ENCODE results near the gene CDH19.

The CDH19 gene

DNA sequence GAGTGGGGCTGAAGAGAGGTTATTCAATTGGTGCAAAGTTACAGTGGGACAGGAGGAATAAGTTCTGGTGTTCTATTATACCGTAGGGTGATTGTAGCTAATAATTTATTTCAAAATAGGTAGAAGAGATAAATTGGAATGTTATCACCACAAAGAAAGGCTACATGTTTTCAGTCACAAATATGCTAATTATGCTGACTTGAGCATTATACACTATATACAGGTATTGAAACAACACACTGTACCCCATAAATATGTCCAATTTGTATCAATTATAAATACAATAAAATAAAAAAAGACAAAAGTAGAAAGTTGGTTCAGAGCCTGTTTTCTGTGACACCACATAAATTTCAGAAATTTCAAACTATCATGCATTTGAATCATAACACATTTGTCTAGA, 97.7 kb downstream of the CDH19 start:
- Histone ChIP-seq H3K4me3 (ENCODE audit: low read depth, low read length) (no peak overlapping the region), H3K27ac (ENCODE audit: extremely low read depth, low read depth, low read length) (no peak overlapping the region), H3K9me3 (ENCODE audit: control insufficient read depth, insufficient read depth, low read depth, low read length) (no peaks in the 10 kb centered on the region), H3K4me1 (ENCODE audit: control insufficient read depth, insufficient read depth, low read length) (no peaks in the 10 kb centered on the region), H3K36me3 (ENCODE audit: control insufficient read depth in 2 of 2, insufficient read depth in 1 of 2, low read length in 2 of 2) (no peaks in the 10 kb centered on the region)
- TF ChIP-seq, protein P1, sequence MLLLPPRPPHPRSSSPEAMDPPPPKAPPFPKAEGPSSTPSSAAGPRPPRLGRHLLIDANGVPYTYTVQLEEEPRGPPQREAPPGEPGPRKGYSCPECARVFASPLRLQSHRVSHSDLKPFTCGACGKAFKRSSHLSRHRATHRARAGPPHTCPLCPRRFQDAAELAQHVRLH (tag by site-specific recombination; IDR thresholded peaks at IDR 0.05) = no peak
- TF ChIP-seq ZNF114 (tag by site-specific recombination; IDR thresholded peaks at IDR 0.05) (no peak), ZNF292 (tag by site-specific recombination; IDR thresholded peaks at IDR 0.05; ENCODE audit: borderline replicate concordance, low read depth) (no peak)
- ChIA-PET CTCF (interaction anchor here (1.1 kb wide), 1 partner anchor 538 kb away, joined by 4 read pairs; no protein-coding TSS in a partner anchor), POLR2A (no interaction called here)

DNA sequence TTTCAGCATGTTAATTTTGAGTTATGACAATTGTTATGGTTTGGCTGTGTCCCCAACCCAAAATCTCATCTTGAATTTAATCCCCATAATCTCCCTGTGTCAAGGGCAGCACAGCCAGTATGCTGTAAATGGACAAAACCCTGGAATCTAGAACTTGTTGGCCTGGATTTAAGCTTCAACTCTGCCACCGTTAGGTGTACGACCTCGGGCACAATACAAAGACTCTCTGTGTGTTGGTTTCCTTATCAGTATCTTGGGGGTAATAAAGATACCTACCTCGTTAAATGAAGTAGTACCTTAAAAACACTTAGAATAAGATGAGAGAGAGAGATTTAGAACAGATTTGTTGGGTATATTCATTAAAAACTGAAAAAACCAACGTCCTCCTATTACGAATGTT, 106.5 kb downstream of the CDH19 start:
- TF ChIP-seq ZNF548 (tag by site-specific recombination; IDR thresholded peaks at IDR 0.05) (no peak), ZNF610 (tag by site-specific recombination; IDR thresholded peaks at IDR 0.05; ENCODE audit: borderline replicate concordance) (no peak), WT1 (tag by site-specific recombination; IDR thresholded peaks at IDR 0.05) (no peak), MYNN (tag by site-specific recombination; IDR thresholded peaks at IDR 0.05; ENCODE audit: borderline replicate concordance) (no peak), ZNF76 (tag by site-specific recombination; IDR thresholded peaks at IDR 0.05; ENCODE audit: borderline replicate concordance, low read depth) (no peak), ZNF433 (tag by site-specific recombination; IDR thresholded peaks at IDR 0.05; ENCODE audit: low read depth) (no peak)
- no peaks in the 10 kb centered on the region for H3K4me1 ChIP-seq (ENCODE audit: control insufficient read depth, insufficient read depth, low read length)
- no peaks in the 10 kb centered on the region for H3K9me3 ChIP-seq (ENCODE audit: control insufficient read depth, insufficient read depth, low read depth, low read length)
- CTCF ChIA-PET = interaction anchor here (0.6 kb wide), 2 partner anchors 427 to 639 kb away, joined by 3 read pairs; no protein-coding TSS in a partner anchor
- POLR2A ChIA-PET = no interaction called here
- no peak overlapping the region for H3K27ac ChIP-seq (ENCODE audit: extremely low read depth, low read depth, low read length)
- no peak overlapping the region for H3K4me3 ChIP-seq (ENCODE audit: low read depth, low read length)
- no peaks in the 10 kb centered on the region for H3K36me3 ChIP-seq (ENCODE audit: control insufficient read depth in 2 of 2, insufficient read depth in 1 of 2, low read length in 2 of 2)

DNA sequence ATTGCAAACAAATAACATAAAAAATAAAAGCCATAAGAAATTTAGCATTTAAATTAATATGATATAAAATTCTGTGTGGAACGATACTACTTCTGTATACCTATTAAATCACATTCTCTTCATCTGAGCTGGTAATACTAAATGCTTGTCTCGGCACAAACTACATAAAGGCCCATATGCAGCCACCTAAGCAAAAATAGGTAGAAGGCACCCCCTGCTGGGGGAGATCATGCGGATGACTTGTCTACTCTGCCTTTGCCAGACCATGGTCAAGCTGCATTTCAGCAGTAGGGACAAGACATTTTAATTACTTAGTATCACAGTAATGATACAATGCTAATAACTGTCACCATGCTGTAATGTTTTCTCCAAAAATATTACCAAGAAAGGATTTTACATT, 108.0 kb downstream of the CDH19 start:
- ChIA-PET CTCF (interaction anchor here (0.6 to 1.1 kb wide), 3 partner anchors 13 to 377 kb away, joined by 3 to 6 read pairs (median 3); no protein-coding TSS in a partner anchor), POLR2A (no interaction called here)
- TF ChIP-seq, protein P2, sequence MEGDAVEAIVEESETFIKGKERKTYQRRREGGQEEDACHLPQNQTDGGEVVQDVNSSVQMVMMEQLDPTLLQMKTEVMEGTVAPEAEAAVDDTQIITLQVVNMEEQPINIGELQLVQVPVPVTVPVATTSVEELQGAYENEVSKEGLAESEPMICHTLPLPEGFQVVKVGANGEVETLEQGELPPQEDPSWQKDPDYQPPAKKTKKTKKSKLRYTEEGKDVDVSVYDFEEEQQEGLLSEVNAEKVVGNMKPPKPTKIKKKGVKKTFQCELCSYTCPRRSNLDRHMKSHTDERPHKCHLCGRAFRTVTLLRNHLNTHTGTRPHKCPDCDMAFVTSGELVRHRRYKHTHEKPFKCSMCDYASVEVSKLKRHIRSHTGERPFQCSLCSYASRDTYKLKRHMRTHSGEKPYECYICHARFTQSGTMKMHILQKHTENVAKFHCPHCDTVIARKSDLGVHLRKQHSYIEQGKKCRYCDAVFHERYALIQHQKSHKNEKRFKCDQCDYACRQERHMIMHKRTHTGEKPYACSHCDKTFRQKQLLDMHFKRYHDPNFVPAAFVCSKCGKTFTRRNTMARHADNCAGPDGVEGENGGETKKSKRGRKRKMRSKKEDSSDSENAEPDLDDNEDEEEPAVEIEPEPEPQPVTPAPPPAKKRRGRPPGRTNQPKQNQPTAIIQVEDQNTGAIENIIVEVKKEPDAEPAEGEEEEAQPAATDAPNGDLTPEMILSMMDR (tag by site-specific recombination; IDR thresholded peaks at IDR 0.05) = 0 out of 2 replicates have a peak, but pooled peaks have one; percentile 25
- TF ChIP-seq ZNF585B (tag by site-specific recombination; IDR thresholded peaks at IDR 0.05) (no peak), ZNF654 (tag by site-specific recombination; IDR thresholded peaks at IDR 0.05; ENCODE audit: low read depth) (peak; percentile 43)
- Histone ChIP-seq H3K4me1 (ENCODE audit: control insufficient read depth, insufficient read depth, low read length) (no peaks in the 10 kb centered on the region), H3K36me3 (ENCODE audit: control insufficient read depth in 2 of 2, insufficient read depth in 1 of 2, low read length in 2 of 2) (no peaks in the 10 kb centered on the region), H3K27ac (ENCODE audit: extremely low read depth, low read depth, low read length) (no peak overlapping the region), H3K4me3 (ENCODE audit: low read depth, low read length) (no peak overlapping the region), H3K9me3 (ENCODE audit: control insufficient read depth, insufficient read depth, low read depth, low read length) (no peaks in the 10 kb centered on the region)

DNA sequence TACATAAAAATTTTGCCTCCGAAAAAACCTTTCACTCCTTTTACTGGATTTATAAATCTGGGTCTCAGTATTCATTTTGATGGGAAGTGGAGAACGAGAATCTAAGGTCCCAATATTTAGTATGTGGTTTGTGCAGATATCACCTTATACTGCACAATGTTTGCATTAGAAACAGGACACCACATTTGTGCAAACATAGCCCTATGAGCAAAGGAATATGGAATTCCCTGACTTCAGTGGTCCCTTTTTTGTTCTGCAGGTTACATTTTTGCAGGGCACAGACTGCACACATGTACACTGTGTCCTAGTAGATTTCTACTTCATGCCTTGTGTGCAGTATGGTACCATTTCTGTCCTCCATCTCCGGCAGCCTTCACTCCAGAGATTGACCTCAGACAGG, 130.0 kb downstream of the CDH19 start:
- ChIA-PET CTCF (interaction anchor here (0.6 kb wide), 1 partner anchor 267 kb away, joined by 4 read pairs; no protein-coding TSS in a partner anchor), POLR2A (no interaction called here)
- Histone ChIP-seq H3K9me3 (ENCODE audit: control insufficient read depth, insufficient read depth, low read depth, low read length) (no peaks in the 10 kb centered on the region), H3K36me3 (ENCODE audit: control insufficient read depth in 2 of 2, insufficient read depth in 1 of 2, low read length in 2 of 2) (no peaks in the 10 kb centered on the region), H3K4me3 (ENCODE audit: low read depth, low read length) (no peak overlapping the region), H3K4me1 (ENCODE audit: control insufficient read depth, insufficient read depth, low read length) (no peaks in the 10 kb centered on the region), H3K27ac (ENCODE audit: extremely low read depth, low read depth, low read length) (no peak overlapping the region)
- TF ChIP-seq, protein P3, sequence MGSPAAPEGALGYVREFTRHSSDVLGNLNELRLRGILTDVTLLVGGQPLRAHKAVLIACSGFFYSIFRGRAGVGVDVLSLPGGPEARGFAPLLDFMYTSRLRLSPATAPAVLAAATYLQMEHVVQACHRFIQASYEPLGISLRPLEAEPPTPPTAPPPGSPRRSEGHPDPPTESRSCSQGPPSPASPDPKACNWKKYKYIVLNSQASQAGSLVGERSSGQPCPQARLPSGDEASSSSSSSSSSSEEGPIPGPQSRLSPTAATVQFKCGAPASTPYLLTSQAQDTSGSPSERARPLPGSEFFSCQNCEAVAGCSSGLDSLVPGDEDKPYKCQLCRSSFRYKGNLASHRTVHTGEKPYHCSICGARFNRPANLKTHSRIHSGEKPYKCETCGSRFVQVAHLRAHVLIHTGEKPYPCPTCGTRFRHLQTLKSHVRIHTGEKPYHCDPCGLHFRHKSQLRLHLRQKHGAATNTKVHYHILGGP (tag by site-specific recombination; IDR thresholded peaks at IDR 0.05) = no peak
- TF ChIP-seq PRDM1 (tag by site-specific recombination; IDR thresholded peaks at IDR 0.05) (no peak), KLF1 (tag by site-specific recombination; IDR thresholded peaks at IDR 0.05) (no peak), ZNF37A (tag by site-specific recombination; IDR thresholded peaks at IDR 0.05) (no peak), ZNF626 (tag by site-specific recombination; IDR thresholded peaks at IDR 0.05) (no peak), ZNF777 (tag by site-specific recombination; IDR thresholded peaks at IDR 0.05; ENCODE audit: borderline replicate concordance) (no peak)
- TF ChIP-seq, protein P4, sequence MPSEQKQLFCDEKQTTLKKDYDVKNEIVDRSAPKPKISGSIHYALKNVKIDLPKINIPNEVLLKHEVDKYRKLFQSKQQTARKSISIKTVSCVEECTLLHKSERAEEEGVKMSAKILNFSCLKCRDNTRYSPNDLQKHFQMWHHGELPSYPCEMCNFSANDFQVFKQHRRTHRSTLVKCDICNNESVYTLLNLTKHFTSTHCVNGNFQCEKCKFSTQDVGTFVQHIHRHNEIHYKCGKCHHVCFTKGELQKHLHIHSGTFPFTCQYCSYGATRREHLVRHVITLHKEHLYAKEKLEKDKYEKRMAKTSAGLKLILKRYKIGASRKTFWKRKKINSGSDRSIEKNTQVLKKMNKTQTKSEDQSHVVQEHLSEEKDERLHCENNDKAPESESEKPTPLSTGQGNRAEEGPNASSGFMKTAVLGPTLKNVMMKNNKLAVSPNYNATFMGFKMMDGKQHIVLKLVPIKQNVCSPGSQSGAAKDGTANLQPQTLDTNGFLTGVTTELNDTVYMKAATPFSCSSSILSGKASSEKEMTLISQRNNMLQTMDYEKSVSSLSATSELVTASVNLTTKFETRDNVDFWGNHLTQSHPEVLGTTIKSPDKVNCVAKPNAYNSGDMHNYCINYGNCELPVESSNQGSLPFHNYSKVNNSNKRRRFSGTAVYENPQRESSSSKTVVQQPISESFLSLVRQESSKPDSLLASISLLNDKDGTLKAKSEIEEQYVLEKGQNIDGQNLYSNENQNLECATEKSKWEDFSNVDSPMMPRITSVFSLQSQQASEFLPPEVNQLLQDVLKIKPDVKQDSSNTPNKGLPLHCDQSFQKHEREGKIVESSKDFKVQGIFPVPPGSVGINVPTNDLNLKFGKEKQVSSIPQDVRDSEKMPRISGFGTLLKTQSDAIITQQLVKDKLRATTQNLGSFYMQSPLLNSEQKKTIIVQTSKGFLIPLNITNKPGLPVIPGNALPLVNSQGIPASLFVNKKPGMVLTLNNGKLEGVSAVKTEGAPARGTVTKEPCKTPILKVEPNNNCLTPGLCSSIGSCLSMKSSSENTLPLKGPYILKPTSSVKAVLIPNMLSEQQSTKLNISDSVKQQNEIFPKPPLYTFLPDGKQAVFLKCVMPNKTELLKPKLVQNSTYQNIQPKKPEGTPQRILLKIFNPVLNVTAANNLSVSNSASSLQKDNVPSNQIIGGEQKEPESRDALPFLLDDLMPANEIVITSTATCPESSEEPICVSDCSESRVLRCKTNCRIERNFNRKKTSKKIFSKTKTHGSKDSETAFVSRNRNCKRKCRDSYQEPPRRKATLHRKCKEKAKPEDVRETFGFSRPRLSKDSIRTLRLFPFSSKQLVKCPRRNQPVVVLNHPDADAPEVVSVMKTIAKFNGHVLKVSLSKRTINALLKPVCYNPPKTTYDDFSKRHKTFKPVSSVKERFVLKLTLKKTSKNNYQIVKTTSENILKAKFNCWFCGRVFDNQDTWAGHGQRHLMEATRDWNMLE (tag by site-specific recombination; conservative IDR thresholded peaks at IDR 0.05; ENCODE audit: low read depth) = no peak

Measured in HEK293 (cell line).